Skin of body (tissue), 2 donors: Measurements from ENCODE around the gene FUT7. TPM values are rescaled to one million over a fixed set of nuclear protein-coding genes. Genes with fewer than 3 reads are reported as not detected.

Source experiments
- DNase-seq: peaks from one replicate; lab custom pipeline; 2025; lab: John Stamatoyannopoulos, UW
- total RNA-seq: library from RNA; depleted of rRNA; stranded (reverse); fragments of >200 nt; gene quantifications from one replicate; pipeline ENCODE4 v1.2.3, GENCODE V29; 2014

FUT7 gene
- total RNA-seq, 1 donor from 2014 or later, result 0.39 TPM

GRCh38 chr9:136985027-136985602 lies 46.8 kb downstream of the FUT7 start:
- no peak for DNase-seq

- DNase-seq, result no peak
Observed at GRCh38 chr9:136984464-136985026, 47.3 kb downstream of the FUT7 start.

- no peak for DNase-seq
Observed at GRCh38 chr9:136983656-136984314, 48.1 kb downstream of the FUT7 start.

GRCh38 chr9:136983167-136983566 lies 48.7 kb downstream of the FUT7 start:
- no peak for DNase-seq

- no peak for DNase-seq
Observed at GRCh38 chr9:136982232-136983051, 49.4 kb downstream of the FUT7 start, which contains the start of gene LCNL1. LCNL1 (plus strand) TSS chr9:136982993; CDS start chr9:136983587, 594 bp downstream.

GRCh38 chr9:136981588-136982231 lies 50.2 kb downstream of the FUT7 start:
- DNase-seq, result no peak

- no peak for DNase-seq
Observed at GRCh38 chr9:136980669-136981478, 51.0 kb downstream of the FUT7 start.

Other genes starting within 250 kb of the FUT7 start
- gene TMEM141, start 240.7 kb downstream of the FUT7 start, total RNA-seq, result 31.9 TPM
- gene CCDC183, start 235.8 kb downstream of the FUT7 start, total RNA-seq, result 0.59 TPM
- 28.0 TPM for gene RABL6, start 224.1 kb downstream of the FUT7 start, total RNA-seq
- gene AJM1, start 189.6 kb downstream of the FUT7 start, total RNA-seq, result 0.79 TPM
- 70.4 TPM for gene PHPT1, start 182.7 kb downstream of the FUT7 start, total RNA-seq
- 2.5 TPM for gene MAMDC4, start 179.7 kb downstream of the FUT7 start, total RNA-seq
- gene EDF1, start 165.8 kb downstream of the FUT7 start, total RNA-seq, result 165 TPM
- 7.8 TPM for gene TRAF2, start 145.6 kb downstream of the FUT7 start, total RNA-seq
- gene FBXW5, start 87.3 kb downstream of the FUT7 start, total RNA-seq, result 38.8 TPM
- not detected for gene C8G, start 86.8 kb downstream of the FUT7 start, total RNA-seq
- gene LCN12, start 79.8 kb downstream of the FUT7 start, total RNA-seq, result not detected
- gene PTGDS, start 54.6 kb downstream of the FUT7 start, total RNA-seq, result 15.3 TPM
- 0.20 TPM for gene LCNL1, start 49.1 kb downstream of the FUT7 start, total RNA-seq
- 13.0 TPM for gene PAXX, start 39.7 kb downstream of the FUT7 start, total RNA-seq
- 12.7 TPM for gene CLIC3, start 35.5 kb downstream of the FUT7 start, total RNA-seq
- gene ABCA2, start 3.9 kb downstream of the FUT7 start, total RNA-seq, result 13.6 TPM
- 15.4 TPM for gene NPDC1, start 14.1 kb upstream of the FUT7 start, total RNA-seq
- 8.0 TPM for gene ENTPD2, start 22.0 kb upstream of the FUT7 start, total RNA-seq
- 5.8 TPM for gene SAPCD2, start 38.5 kb upstream of the FUT7 start, total RNA-seq
- 5.4 TPM for gene UAP1L1, start 45.4 kb upstream of the FUT7 start, total RNA-seq
- gene MAN1B1, start 54.9 kb upstream of the FUT7 start, total RNA-seq, result 39.5 TPM
- gene DPP7, start 82.6 kb upstream of the FUT7 start, total RNA-seq, result 32.4 TPM
- gene GRIN1, start 107.1 kb upstream of the FUT7 start, total RNA-seq, result 0.89 TPM
- not detected for gene LRRC26, start 138.0 kb upstream of the FUT7 start, total RNA-seq
- gene TMEM210, start 140.0 kb upstream of the FUT7 start, total RNA-seq, result not detected
- gene ANAPC2, start 156.5 kb upstream of the FUT7 start, total RNA-seq, result 22.0 TPM
- 24.1 TPM for gene SSNA1, start 156.6 kb upstream of the FUT7 start, total RNA-seq
- gene TPRN, start 168.7 kb upstream of the FUT7 start, total RNA-seq, result 3.4 TPM
- 19.5 TPM for gene TMEM203, start 173.6 kb upstream of the FUT7 start, total RNA-seq
- gene NDOR1, start 173.6 kb upstream of the FUT7 start, total RNA-seq, result 3.0 TPM
- gene RNF208, start 190.2 kb upstream of the FUT7 start, total RNA-seq, result 0.20 TPM
- gene CYSRT1, start 193.1 kb upstream of the FUT7 start, total RNA-seq, result 1.4 TPM
- not detected for gene RNF224, start 195.4 kb upstream of the FUT7 start, total RNA-seq
- gene SLC34A3, start 198.8 kb upstream of the FUT7 start, total RNA-seq, result not detected
- gene TUBB4B, start 209.2 kb upstream of the FUT7 start, total RNA-seq, result 97.1 TPM
- gene STPG3, start 219.2 kb upstream of the FUT7 start, total RNA-seq, result not detected
- 21.3 TPM for gene NELFB, start 223.2 kb upstream of the FUT7 start, total RNA-seq
- gene TOR4A, start 245.6 kb upstream of the FUT7 start, total RNA-seq, result 1.7 TPM